GM18507 (cell line): ENCODE measurements around the gene RTEL1.
A peak's percentile ranks its signal among the peaks of the same experiment; 100 is the strongest.
"Not testable (repeated sequence)": the region's sequence is repeated elsewhere in the genome, so short reads cannot be mapped to it uniquely, and the experiment has no call there.

Experiments
- DNase-seq: peaks from one replicate; pipeline ENCODE4 v3.0.0; 2011; ENCODE audit warnings: low read depth; ENCODE audit not compliant: insufficient read length; ENCODE audit errors: extremely low spot score
- FAIRE-seq: peaks from 2 replicates; lab custom pipeline; 2011; peaks lifted over from hg19 to GRCh38; lab: Jason Lieb, UNC

The RTEL1 gene

GRCh38 chr20:63657937-63658748 is at the start of gene RTEL1:
TSS of gene RTEL1 (plus strand) at chr20:63658312. CDS start at chr20:63659403, 1,091 bp downstream.
- DNase-seq, result peak; percentile 97
- FAIRE-seq, result peak; percentile 90

- no peak for FAIRE-seq
- DNase-seq, result no peak
These were observed 47.3 kb upstream of the RTEL1 start for GRCh38 chr20:63610581-63611435.

GRCh38 chr20:63611646-63612045 is 46.5 kb upstream of the RTEL1 start:
- FAIRE-seq (no peak), DNase-seq (no peak)

- DNase-seq, result no peak
These were observed 45.7 kb upstream of the RTEL1 start for GRCh38 chr20:63612276-63612931.

GRCh38 chr20:63613863-63614594 is 44.1 kb upstream of the RTEL1 start:
- not testable (repeated sequence) for DNase-seq, FAIRE-seq

More at GRCh38 chr20:63612276-63612931, 45.7 kb upstream of the RTEL1 start:
- no peak for FAIRE-seq

- FAIRE-seq (peak; percentile 88), DNase-seq (no peak)
These were observed 40.8 kb upstream of the RTEL1 start for GRCh38 chr20:63617092-63617875.

- DNase-seq (no peak), FAIRE-seq (no peak)
These were observed 40.2 kb upstream of the RTEL1 start for GRCh38 chr20:63617876-63618265.

- FAIRE-seq (no peak), DNase-seq (no peak)
These were observed 39.7 kb upstream of the RTEL1 start for GRCh38 chr20:63618291-63618980.

- no peak for FAIRE-seq
- DNase-seq, result no peak
These were observed 39.0 kb upstream of the RTEL1 start for GRCh38 chr20:63619086-63619485.

GRCh38 chr20:63619505-63619904 is 38.6 kb upstream of the RTEL1 start:
- FAIRE-seq (no peak), DNase-seq (no peak)

- DNase-seq (no peak), FAIRE-seq (no peak)
These were observed 37.1 kb upstream of the RTEL1 start for GRCh38 chr20:63620991-63621390.

GRCh38 chr20:63622096-63622495 is 36.0 kb upstream of the RTEL1 start:
- no peak for FAIRE-seq

GRCh38 chr20:63622732-63623131 is 35.4 kb upstream of the RTEL1 start:
- FAIRE-seq (no peak), DNase-seq (no peak)

More at GRCh38 chr20:63622096-63622495, 36.0 kb upstream of the RTEL1 start:
- DNase-seq, result no peak

- FAIRE-seq (no peak), DNase-seq (no peak)
These were observed 33.6 kb upstream of the RTEL1 start for GRCh38 chr20:63624486-63624885.

GRCh38 chr20:63625771-63626423 is 32.2 kb upstream of the RTEL1 start:
- FAIRE-seq (peak; percentile 50), DNase-seq (no peak)

- FAIRE-seq, result no peak
- peak; percentile 75 for DNase-seq
These were observed 31.5 kb upstream of the RTEL1 start, which contains the start of gene GMEB2 for GRCh38 chr20:63626424-63627128. TSS of gene GMEB2 (minus strand) at chr20:63627101. CDS start at chr20:63619397, 7,704 bp downstream.
